HG03342 (cell line): Measurements from ENCODE around the gene FHDC1.

ENCODE experiments used
- ATAC-seq: cut with Tn5 transposase; IDR thresholded peaks from one replicate; pipeline ENCODE4 v1.9.1; 2021; ENCODE audit warnings: mild to moderate bottlenecking, moderate library complexity; ENCODE audit not compliant: unreplicated experiment

FHDC1 gene

DNA sequence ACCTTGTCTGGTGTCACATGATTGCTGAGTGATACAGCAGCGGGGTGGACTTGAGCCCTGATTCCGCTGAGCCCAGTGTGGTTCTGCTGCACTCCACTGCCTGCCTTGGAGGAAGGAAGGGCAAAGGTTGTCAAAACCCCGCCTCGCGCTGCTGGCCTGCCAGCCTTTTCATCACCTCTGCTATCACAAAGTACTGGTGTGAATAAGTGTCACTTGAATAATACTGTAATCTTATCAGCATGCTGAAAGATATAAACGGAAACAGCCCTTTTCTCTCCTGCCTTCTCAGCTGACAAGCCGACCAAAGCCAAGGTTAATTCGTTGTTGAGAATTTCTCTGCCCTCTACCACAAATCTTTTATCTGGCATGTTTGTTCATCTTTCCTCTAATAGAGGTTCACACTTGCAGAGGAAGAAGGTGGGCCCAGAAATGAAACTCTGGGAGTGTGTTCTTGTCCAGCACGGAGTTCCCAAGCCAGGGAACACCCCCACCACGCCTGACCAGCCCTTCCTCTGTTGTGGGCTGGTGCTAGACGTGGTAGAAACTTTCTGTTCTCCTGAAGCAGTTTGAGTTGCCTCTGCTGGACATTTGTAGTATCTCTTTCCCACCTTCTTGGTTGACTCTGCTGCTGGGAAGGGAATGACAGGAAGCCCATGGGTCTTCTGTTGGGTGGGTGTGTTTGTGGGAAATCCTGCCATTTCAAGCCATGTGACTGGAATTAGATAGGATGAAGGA is 21.5 kb downstream of the FHDC1 start:
- no peak for ATAC-seq

DNA sequence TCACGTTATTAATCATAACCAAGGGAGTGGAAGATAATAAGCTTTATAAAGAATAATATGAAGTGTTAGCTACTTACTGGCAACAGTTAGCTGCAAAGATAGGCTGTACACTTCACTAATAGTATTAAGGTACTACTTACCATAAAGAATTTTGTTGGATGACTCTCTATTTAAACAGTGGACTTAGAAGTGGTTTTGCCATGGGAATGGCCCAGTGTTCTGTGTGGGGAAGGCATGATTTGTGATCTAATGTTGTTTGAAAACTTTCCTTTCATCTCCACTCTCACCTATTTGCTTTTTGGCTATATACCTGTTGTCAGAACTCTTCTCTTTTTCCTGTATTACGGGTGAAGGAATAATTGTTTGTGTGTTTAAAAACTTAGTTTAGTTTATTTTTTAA is 23.0 kb downstream of the FHDC1 start:
- ATAC-seq = no peak

DNA sequence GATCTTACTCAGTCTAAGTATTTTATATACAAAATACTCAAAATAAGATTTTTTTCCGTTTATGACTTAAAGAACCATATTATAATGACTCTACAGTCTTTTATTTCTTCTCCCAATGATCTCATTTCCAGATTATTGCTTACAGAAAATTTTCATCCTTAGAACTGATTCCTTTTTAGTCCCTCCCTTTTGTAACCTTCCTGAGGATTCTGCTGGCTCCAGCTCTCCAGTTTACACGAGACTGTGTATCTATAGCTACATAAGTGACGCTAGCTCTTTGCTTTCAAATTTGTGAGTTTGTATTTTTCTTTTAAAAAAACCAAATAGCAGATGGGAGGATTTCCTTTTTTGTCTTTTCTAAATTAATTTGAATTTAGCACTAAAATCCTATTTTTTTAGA is 24.0 kb downstream of the FHDC1 start:
- no peak for ATAC-seq

DNA sequence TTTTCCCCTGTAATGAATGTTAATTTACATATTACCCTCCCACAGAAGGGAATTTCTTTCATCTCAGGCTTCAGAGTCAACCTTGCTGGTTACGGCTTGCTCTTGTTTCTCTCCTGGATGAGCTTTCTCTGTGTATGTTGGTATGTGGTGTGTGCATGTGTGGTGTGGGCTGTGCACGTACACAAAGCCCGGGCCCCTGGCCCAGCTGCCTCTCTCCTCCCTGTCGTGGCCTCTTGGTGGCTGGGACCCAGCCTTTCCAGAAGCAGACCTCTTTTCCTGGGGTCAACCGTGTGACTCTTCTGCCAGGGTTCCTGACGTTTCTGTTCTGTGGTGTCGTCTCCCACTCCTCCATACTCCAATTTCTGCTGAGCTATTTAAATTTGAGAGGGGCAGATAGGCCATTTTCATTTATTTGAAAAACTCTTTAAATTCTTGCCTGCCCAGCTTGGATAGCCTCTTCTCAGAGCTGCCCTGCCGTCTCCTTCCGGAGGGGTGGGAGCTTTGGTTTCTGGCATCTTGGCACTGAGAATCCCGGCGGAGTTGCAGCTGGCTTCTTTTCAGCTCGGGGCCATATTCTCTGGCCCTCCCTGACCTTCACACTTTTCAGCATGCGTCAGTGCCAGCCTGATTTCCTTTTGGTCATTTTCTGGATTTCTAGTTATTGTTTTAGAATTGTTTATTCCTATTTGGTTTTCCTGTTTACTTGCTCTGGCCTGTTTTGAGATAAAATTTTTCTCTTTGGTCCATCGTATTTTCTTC is 25.1 kb downstream of the FHDC1 start:
- no peak for ATAC-seq

DNA sequence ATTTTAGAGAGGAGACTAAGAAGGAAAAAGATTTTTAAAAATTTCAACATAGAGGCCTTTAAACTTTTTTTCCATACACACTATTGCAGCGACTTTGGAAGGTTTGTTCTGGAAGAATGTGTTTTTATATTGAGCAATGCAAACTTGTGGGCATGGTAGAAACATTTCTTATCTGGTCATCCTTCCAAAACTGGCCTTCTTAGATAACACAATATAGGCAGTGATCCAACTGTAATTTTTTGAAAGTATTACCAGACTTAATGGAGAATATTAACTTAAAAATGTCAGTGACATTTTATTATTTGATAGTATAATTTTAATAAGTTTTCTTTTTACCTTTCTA is 25.6 kb downstream of the FHDC1 start:
- no peak for ATAC-seq

DNA sequence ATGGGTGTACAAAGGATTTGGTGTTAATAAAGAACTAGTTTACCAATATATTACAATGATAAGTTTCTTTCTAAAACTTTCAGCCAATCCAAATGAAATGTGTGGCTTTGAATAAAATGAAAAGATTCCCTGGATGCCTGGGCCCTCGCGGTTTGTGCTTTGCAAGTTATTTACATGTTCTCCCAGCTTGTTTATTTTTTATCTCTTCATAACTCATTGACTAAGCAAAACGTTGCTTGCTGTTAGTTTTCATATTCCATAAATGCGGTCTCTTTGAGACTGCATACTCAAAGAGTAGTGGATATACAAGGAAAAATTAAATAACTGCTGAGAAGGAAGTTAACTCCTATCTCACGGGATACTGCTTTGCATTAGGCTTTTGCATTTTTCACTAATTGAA is 26.0 kb downstream of the FHDC1 start:
- no peak for ATAC-seq

DNA sequence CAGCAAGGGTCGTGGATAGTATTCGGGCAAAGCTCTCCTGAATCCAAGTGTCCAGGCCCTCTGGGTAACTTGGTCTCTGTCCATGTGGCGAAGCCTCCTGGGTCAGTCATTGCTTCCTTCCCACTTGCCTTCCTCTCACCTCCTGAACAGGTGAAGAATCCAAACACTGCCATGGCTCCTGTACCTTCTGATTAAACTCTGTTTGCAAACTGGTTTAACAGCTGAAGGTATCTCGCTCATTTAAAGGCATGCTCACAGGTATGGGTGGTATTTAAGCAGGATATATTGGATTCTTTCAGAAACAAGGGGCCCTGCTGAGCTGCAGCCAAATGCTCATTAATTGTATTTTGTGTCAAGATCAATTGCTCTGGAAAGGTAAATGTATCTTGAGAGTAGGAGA is 28.2 kb downstream of the FHDC1 start:
- no peak for ATAC-seq

DNA sequence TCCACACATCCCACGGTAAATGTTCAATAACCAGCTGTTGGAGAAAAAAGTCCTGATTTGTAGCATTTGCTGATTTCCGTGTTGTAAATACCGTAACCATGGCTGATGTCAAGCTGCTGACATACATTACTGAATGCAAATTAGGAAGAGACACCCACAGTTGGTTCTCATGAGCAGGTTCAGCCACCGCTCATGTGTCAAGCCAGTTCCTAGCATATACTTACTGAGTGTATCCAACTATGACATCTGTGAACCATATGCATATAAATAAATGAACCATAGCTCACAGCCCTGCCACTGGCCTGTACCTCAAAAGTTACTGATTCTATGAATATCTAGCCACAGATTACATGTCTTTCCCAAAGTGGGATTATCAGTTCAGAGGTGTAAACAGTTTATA is 29.5 kb downstream of the FHDC1 start:
- peak; percentile 88 for ATAC-seq

DNA sequence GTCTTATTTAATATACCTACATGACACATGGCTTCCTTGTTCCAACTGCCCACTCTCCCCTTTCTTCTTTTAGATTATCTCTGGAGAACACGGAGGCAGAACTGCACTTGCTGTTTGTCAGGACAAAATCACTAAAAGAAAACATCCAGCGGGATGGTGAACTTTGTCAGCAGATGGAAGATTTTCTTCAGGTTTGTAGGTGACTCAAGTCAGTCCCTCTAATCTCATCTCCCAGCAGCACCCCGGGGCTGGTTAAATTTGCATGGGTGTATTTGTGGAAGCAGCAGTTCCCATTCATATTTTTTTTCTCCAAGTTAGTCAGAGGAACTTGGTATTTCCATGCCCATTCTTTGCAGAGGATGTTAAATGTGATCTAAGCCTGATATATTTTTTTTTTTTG is 31.8 kb downstream of the FHDC1 start:
- ATAC-seq = no peak

DNA sequence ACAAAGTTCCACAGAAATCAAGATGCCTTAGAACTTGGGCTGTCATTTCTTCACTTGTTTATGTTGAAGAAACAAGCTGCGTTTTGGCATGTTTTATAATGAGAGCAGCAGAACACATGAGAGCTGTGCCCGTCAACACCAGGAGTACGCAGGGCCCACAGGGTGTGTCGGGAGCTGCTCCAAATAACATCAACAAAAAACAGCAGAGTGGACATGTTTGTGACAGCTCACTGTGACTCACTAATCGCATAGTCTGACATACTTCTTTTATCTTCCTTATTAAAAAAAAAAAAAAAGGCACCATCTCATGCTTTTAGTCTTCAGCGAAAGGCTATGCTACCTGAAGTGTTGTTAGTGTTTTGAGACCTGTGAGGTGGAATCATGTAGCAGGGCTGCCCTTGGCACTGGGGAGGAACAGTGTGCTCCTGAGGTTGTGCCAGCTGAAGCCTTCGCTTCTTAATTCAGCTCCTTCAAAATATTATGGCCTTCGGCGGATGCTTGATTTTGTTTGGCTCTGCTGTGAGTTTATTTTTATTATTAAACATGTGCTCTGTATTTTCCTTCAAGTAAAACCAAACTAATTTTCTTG is 32.8 kb downstream of the FHDC1 start:
- ATAC-seq = no peak

DNA sequence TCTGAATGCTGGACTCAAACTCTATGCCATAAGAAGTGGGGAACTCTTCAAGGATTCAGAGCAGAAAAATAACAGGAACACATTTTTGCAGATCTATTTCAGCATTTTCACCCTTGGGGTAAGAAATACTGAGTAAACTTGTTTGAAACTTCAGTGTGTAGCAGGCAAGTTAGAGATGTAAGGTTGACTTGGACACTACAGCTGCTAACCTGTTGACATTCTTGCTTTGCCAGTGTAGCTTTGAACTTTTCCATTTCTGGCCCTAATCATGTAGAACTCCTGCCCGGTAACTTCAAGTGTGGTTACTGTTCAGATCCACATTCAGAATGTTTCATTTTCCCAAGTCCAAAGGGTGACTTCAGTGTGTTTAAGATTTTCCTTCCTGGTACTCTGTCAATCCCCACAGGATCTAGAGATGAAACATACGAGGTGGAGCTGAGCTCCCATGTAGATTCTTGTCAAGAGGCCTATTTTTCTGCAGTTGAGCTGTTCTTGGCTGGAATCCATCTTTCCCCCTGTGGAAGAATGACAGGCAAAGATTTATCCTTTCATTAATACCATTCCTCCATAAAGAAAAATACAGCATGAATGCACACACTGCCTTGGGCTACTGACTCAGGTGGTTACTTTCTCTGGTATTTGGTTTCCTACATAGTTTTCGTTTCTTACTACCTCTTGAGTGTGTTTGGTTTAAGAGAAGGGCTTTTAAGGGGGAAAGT is 34.1 kb downstream of the FHDC1 start:
- ATAC-seq = no peak

DNA sequence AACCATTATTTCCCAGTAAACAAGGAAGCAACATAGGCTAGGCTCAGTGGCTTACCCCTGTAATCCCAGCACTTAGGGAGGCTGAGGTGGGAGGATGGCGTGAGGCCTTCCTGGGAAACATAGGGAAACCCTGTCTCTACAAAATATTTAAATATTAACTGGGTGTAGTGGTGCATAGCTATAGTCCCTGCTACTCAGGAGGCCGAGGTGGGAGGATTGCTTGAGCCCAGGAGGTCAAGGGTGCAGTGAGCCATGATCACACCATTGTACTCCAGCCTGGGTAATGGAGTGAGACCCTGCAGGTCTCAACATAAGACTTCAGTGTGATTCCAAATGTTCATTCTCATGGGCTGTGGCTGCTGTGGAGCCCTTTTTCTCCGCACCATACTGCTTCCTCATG is 34.9 kb downstream of the FHDC1 start:
- ATAC-seq = no peak

DNA sequence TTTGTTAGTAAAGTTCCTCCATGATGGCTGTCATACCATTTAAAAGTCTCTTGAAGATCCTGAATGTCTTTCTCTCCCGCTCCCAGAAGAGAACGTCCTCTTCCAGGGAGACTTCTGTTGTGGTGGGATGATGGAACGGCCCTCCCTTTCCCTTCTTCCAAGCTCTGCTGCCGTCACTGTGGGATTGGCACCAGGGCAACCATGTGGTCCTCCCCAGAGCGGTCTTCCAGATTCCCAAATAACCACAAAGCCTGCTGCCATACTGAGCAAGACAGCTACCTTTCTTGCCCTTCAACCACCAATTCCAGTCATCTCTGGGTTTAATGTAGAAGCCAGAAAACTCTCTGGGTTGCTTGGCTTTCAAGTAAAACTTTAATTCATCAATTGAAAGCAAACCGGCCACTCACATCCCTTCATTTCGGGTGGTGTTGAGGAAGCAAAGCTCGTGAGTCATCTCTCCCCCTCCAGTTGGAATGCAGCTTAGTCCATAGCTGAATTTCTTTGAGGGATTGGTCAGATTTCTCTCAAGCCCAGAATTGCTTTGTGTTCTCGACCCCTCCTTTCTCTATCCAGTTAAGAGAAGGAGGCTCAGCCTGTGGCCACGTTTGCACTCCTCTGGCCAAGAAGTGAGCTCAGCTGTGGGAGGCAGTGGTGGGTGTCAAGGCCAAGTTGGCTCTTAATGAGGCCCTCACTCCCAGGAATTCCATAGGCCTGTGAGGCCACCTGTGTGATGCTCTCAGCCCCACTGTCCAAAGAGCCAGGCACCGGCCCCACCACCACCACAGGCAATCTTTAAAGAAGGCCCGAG is 36.9 kb downstream of the FHDC1 start:
- ATAC-seq = no peak

DNA sequence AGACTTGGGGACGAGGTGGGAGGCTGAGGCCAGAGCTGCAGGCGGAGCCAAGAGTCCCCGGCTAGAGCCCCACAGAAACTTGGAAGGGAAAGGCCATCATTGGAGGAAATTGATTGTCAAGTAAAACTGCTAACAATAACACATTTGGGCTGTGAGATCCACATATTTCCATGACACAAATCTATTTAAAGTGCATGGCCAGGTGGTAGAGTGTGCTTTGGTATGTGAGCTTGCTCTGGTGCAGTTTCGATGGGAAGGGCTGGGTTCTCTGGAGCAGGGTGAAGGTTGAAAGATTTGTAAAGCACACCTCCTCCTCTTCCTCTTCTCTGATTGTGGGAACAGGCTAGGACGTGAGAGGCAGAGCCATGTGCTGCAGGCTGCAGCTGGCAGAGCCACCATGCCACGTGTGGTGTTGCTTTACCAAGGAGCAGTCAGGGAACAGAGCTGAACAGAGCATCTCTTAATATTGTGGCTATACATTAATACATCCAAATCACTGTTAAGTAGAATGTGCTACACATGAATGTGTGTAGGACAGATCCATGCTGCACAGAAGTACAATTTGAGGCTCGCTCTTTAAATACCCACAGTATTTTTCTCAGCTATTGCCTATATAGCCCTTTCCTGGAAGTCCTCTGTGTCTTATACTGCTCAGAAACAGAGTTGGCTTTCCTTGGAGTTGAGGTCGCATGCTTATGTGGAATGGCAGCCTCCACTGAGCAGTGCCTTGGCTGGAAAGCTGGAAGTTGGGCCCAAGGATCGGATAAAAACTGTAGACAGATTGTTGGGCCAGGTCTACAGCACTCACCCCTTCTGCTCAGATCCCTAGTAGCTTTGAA is 37.7 kb downstream of the FHDC1 start:
- ATAC-seq = no peak

DNA sequence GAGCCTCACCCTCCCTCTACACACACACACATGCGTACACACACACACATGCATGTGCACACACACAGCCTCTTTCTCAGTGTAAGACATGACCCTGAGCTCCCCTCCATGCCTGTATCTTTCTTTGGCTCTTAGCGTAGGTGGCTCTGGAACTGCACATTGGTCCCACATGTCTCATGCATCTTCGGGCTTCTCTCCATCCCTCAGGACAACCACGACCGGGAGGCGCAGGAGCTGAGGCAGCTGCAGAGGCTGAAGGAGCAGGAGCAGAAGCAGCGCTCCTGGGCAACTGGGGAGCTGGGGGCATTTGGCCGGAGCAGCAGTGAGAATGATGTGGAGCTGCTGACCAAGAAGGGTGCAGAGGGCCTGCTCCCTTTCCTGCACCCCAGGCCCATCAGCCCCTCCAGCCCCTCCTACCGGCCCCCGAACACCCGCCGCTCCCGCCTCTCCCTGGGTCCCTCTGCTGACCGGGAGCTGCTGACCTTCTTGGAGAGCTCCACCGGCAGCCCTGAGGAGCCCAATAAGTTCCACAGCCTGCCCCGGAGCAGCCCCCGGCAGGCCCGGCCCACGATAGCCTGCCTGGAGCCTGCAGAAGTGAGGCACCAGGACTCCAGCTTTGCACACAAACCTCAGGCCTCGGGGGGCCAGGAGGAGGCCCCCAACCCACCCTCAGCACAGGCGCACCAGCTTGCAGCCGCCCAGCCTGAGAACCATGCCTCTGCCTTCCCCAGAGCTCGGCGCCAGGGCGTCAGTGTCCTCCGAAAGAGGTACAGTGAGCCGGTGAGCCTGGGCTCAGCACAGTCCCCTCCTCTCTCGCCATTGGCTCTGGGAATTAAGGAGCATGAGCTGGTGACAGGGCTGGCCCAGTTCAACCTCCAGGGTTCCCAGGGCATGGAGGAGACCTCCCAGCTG is 38.6 kb downstream of the FHDC1 start:
- ATAC-seq = no peak

DNA sequence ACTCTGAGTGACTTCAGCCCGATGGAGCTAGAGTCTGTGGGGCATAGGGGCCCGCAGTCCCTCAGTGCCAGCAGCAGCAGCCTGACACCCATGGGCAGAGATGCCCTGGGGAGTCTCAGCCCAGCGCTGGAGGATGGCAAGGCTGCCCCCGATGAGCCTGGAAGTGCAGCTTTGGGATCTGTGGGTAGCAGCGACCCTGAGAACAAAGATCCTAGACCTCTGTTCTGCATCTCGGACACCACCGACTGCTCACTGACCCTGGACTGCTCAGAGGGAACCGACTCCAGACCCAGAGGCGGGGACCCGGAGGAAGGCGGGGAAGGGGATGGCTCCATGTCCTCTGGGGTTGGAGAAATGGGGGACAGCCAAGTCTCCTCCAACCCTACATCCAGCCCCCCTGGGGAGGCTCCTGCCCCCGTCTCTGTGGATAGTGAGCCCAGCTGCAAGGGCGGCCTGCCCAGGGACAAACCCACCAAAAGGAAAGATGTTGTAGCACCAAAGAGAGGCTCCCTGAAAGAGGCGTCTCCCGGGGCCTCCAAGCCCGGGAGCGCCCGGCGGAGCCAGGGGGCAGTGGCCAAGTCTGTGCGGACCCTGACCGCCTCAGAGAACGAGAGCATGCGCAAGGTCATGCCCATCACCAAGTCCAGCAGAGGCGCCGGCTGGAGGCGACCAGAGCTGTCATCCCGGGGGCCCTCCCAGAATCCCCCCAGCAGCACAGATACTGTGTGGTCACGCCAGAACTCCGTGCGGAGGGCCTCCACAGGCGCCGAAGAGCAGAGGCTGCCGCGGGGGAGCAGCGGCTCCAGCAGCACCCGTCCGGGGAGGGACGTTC is 39.5 kb downstream of the FHDC1 start:
- ATAC-seq = no peak

DNA sequence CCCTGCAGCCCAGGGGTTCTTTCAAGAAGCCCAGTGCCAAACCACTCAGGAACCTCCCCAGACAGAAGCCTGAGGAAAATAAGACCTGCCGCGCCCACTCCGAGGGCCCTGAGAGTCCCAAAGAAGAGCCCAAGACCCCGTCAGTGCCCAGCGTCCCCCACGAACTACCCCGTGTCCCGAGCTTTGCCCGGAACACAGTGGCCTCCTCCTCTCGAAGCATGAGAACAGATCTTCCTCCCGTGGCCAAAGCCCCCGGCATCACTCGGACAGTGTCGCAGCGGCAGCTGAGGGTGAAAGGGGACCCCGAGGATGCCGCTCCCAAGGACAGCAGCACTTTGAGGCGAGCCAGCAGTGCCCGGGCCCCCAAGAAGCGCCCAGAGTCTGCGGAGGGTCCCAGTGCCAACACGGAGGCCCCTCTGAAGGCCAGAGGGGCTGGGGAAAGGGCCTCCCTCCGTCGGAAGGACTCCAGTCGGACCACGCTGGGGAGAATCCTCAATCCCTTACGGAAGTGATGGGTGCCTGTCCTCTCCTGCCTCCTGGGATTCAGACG is 40.2 kb downstream of the FHDC1 start:
- ATAC-seq = no peak
